IMR-90 (cell line): ENCODE data around the gene GAS7.

Experiments used
- CTCF ChIP-seq: conservative IDR thresholded peaks from 2 replicates; pipeline ENCODE4 v1.5.1; 2012; ENCODE audit warnings: mild to moderate bottlenecking, low read depth, low read length, improper control_type of control experiment
- ELK1 ChIP-seq: fragments of 150-350 bp; IDR thresholded peaks from 2 replicates; pipeline ENCODE4 v1.6.1; 2016; ENCODE audit warnings: low read depth, mild to moderate bottlenecking, low read length, moderate library complexity, borderline replicate concordance
- POLR2A ChIP-seq: IDR thresholded peaks from 2 replicates; pipeline ENCODE4 v1.6.1; 2012; ENCODE audit warnings: mild to moderate bottlenecking, low read depth, low read length
- SMC3 ChIP-seq: fragments of 150-350 bp; IDR thresholded peaks from 2 replicates; pipeline ENCODE4 v1.6.1; 2016; ENCODE audit warnings: low read depth, mild to moderate bottlenecking, antibody characterized with exemption, low read length, moderate library complexity

GRCh38 chr17:9968008-9968407 lies 230.4 kb downstream of the GAS7 start:
- TF ChIP-seq CTCF (no peak), POLR2A (no peak), ELK1 (no peak), SMC3 (no peak)
